ENCODE data around the gene ARMC2. TPM values are rescaled to one million over a fixed set of nuclear protein-coding genes. Genes with fewer than 3 reads are reported as not detected.

The ARMC2 gene
- total and polyA plus RNA-seq, 2 of the 8 experiments (the other 6 are each of a cell fraction or from before 2014, with no cell fraction given) = 1.6 to 4.4 TPM

DNA sequence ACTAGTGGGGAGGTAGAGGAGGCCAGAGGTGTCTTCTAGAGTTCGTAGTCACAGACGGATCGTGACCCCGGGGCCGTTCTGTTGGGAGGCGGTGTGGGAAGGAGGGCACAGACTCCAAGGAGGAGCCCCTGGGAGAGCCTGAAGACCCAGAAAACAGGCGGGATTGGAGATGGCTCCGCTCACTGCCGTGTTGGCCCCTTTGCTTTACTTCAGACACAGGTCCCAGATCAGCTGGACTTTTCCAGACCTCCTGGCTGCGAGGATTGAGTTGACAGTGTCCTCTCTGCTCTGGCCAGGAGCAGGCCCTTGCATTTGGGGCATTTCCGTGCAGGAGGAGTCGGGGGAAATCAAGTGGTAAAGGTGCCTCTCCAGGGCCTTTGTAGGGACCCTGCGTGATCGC lies 112.9 kb downstream of the ARMC2 start:
- H3K23ac ChIP-seq (ENCODE audit: insufficient read length) = no peak overlapping the region
- DNase-seq (ENCODE audit: low read depth in 1 of 2, low spot score in 2 of 2) = no peak
- H2AFZ ChIP-seq (ENCODE audit: low read length) = no peak overlapping the region
- no peak overlapping the region for H3K4ac ChIP-seq (replicated peaks; ENCODE audit: insufficient read length, low read depth, low read length)
- H2BK120ac ChIP-seq (replicated peaks; ENCODE audit: low read depth, low read length) = no peak overlapping the region
- no peak overlapping the region for H2AK5ac ChIP-seq (ENCODE audit: low read depth, low read length)
- no peak overlapping the region for H2BK15ac ChIP-seq (ENCODE audit: low read length)
- no peak overlapping the region for H3K9ac ChIP-seq (replicated peaks in 1 of 4; ENCODE audit: extremely low read depth in 1 of 4, low read depth in 3 of 4, low read length in 3 of 4)
- H3K9me3 ChIP-seq (ENCODE audit: insufficient read depth in 2 of 2, low read depth in 1 of 2, low read length in 1 of 2) = no peaks in the 10 kb centered on the region
- ChIA-PET CTCF (ENCODE audit: partially characterized antibody) (interaction anchor here (1.3 kb wide), 1 partner anchor 12 kb away, joined by 3 read pairs; no protein-coding TSS in a partner anchor), POLR2A (ENCODE audit: partially characterized antibody) (no interaction called here)
- H3K4me1 ChIP-seq (replicated peaks in 1 of 4; ENCODE audit: control insufficient read depth in 3 of 4, insufficient read depth in 4 of 4, low read length in 3 of 4) = peaks cover 0 to 2% (median 0%) of the 10 kb centered on the region in 4 experiments; a peak in 2 of 7 replicates
- H3K18ac ChIP-seq (ENCODE audit: extremely low read depth, low read length) = no peak overlapping the region
- no peak overlapping the region for H3K27ac ChIP-seq (ENCODE audit: low read depth, low read length)
- H3K4me3 ChIP-seq (ENCODE audit: extremely low read depth in 1 of 4, insufficient read depth in 2 of 4, low read depth in 3 of 4, low read length in 4 of 4) = no peak overlapping the region
- no peak overlapping the region for H3K14ac ChIP-seq (ENCODE audit: insufficient read length)
- no peak overlapping the region for H4K91ac ChIP-seq (replicated peaks; ENCODE audit: insufficient read length, low read length)
- 90% methylated on average over 14 of the region's 14 CpGs; no CpG with 5 or more reads in 1 of the 2 experiments for WGBS, 2 experiments (ENCODE audit: extremely low coverage in 1 of 2, insufficient coverage in 1 of 2, insufficient read length in 1 of 2, insufficient replicate concordance in 2 of 2, low coverage in 1 of 2, low lambda C conversion rate in 2 of 2, missing lambda C conversion rate in 1 of 2)
- H3K27me3 ChIP-seq (replicated peaks in 1 of 4; ENCODE audit: control insufficient read depth in 3 of 4, extremely low read depth in 1 of 4, insufficient read depth in 3 of 4, low read length in 3 of 4) = no peaks in the 10 kb centered on the region
- no peaks in the 10 kb centered on the region for H4K20me1 ChIP-seq (replicated peaks in 1 of 2; ENCODE audit: control insufficient read depth in 1 of 2, insufficient read depth in 2 of 2, low read length in 2 of 2)
- H4K8ac ChIP-seq (ENCODE audit: extremely low read depth, insufficient read depth, low read length) = no peak overlapping the region
- no peaks in the 10 kb centered on the region for H3K79me2 ChIP-seq (ENCODE audit: control insufficient read depth in 1 of 2, insufficient read depth in 2 of 2, low read length in 2 of 2)
- no peaks in the 10 kb centered on the region for H3K23me2 ChIP-seq (ENCODE audit: low read depth, low read length)
- no peak overlapping the region for H2BK5ac ChIP-seq (ENCODE audit: low read depth, low read length)
- H3K4me2 ChIP-seq (ENCODE audit: insufficient read depth in 1 of 2, low read depth in 2 of 2, low read length in 2 of 2) = no peak overlapping the region
- no peak for FAIRE-seq
- H3K79me1 ChIP-seq (ENCODE audit: low read depth, low read length) = no peaks in the 10 kb centered on the region
- no peak overlapping the region for H2BK20ac ChIP-seq (ENCODE audit: low read length)
- H2BK12ac ChIP-seq (ENCODE audit: low read depth, low read length) = no peak overlapping the region
- H3K36me3 ChIP-seq (ENCODE audit: control insufficient read depth in 2 of 4, insufficient read depth in 4 of 4, low read length in 3 of 4) = no peaks in the 10 kb centered on the region
- H3K56ac ChIP-seq (replicated peaks; ENCODE audit: insufficient read length, low read depth, low read length) = no peak overlapping the region
- no peak overlapping the region for H4K5ac ChIP-seq (ENCODE audit: insufficient read length, low read depth, low read length)
- TF ChIP-seq SRF (IDR thresholded peaks at IDR 0.05; ENCODE audit: low read depth, low read length) (no peak), JUN (IDR thresholded peaks at IDR 0.05; ENCODE audit: low read depth, low read length) (no peak), KDM5A (IDR thresholded peaks at IDR 0.05; ENCODE audit: low read length) (no peak), RBBP5 (IDR thresholded peaks at IDR 0.05; ENCODE audit: borderline replicate concordance, low read depth, low read length) (no peak), CHD2 (IDR thresholded peaks at IDR 0.05; ENCODE audit: low read length) (no peak), CTBP2 (IDR thresholded peaks at IDR 0.05; ENCODE audit: borderline replicate concordance, insufficient read depth, insufficient read length, low read length) (no peak), SIN3A (conservative IDR thresholded peaks at IDR 0.05 in 1 of 2, IDR thresholded peaks at IDR 0.05 in 1 of 2; ENCODE audit: low read depth in 1 of 2, low read length in 2 of 2) (no peak), TAF7 (optimal IDR thresholded peaks at IDR 0.05; ENCODE audit: borderline replicate concordance, low read depth, low read length) (no peak), PHF8 (conservative IDR thresholded peaks at IDR 0.05; ENCODE audit: low read depth, low read length) (no peak), SIX5 (IDR thresholded peaks at IDR 0.05; ENCODE audit: low read depth, low read length) (no peak), NANOG (IDR thresholded peaks at IDR 0.05; ENCODE audit: insufficient read depth, low read depth, low read length, poor library complexity, severe bottlenecking) (no peak)
- TF ChIP-seq, protein P1, sequence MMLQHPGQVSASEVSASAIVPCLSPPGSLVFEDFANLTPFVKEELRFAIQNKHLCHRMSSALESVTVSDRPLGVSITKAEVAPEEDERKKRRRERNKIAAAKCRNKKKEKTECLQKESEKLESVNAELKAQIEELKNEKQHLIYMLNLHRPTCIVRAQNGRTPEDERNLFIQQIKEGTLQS (IDR thresholded peaks at IDR 0.05; ENCODE audit: insufficient read depth, low read depth, low read length) = no peak

Measured in H1 (cell line).